Chondrocyte (in vitro differentiated cells): ENCODE results near the gene SASH3. TPM values are rescaled to one million over a fixed set of nuclear protein-coding genes. Genes with fewer than 3 reads are reported as not detected.

Experiments used
- DNase-seq: peaks from one replicate; pipeline ENCODE4 v3.0.0; 2021; ENCODE audit warnings: mixed read lengths, low spot score
- H3K27ac Mint-ChIP-seq: one replicate; pipeline ENCODE4 v1.8.0; 2021; ENCODE audit warnings: mild to moderate bottlenecking, moderate library complexity, mixed read lengths; ENCODE audit not compliant: unreplicated experiment
- H3K27me3 Mint-ChIP-seq: 2 replicates; pipeline ENCODE4 v1.8.0; 2021; ENCODE audit warnings: low read depth, mixed read lengths
- H3K36me3 Mint-ChIP-seq: 2 replicates; pipeline ENCODE4 v1.8.0; 2021; ENCODE audit warnings: low read depth, mixed read lengths
- H3K4me1 Mint-ChIP-seq: 2 replicates; pipeline ENCODE4 v1.8.0; 2021; ENCODE audit warnings: low read depth, mild to moderate bottlenecking, mixed read lengths
- H3K4me3 Mint-ChIP-seq: one replicate; pipeline ENCODE4 v1.8.0; 2021; ENCODE audit warnings: mild to moderate bottlenecking, moderate library complexity, mixed read lengths; ENCODE audit not compliant: unreplicated experiment
- H3K9me3 Mint-ChIP-seq: 2 replicates; pipeline ENCODE4 v1.8.0; 2021; ENCODE audit warnings: low read depth, mixed read lengths
- total RNA-seq: library from RNA; stranded (reverse); gene quantifications from 3 replicates; pipeline ENCODE4 v1.2.1, GENCODE V29; 2021
- TF ChIP-seq, protein P1 (sequence below): fragments of 200-600 bp; sonication (generic); IDR thresholded peaks from 2 replicates; pipeline ENCODE4 v1.5.0; 2021; ENCODE audit warnings: antibody characterized with exemption, mild to moderate bottlenecking, moderate library complexity

The SASH3 gene
- total RNA-seq, 1 donor from 2014 or later = not detected

DNA sequence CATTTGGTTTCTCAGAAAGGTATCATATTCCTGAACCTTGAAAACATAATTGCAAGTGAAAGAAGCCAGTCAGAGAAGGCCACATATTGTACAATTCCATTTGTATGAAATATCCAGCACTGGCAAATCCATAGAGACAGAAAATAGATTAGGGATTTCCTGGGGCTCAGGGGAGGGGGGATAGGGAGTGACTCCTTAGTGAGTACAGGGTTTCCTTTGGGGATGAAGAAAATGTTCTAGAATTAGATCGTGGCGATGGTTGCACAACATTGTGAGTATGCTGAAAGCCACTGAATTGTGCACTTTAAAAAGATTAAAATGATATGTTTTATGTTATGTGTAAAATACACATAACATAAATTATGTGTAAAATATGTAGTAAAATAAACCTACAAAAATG is 30.7 kb upstream of the SASH3 start:
- TF ChIP-seq, protein P1, sequence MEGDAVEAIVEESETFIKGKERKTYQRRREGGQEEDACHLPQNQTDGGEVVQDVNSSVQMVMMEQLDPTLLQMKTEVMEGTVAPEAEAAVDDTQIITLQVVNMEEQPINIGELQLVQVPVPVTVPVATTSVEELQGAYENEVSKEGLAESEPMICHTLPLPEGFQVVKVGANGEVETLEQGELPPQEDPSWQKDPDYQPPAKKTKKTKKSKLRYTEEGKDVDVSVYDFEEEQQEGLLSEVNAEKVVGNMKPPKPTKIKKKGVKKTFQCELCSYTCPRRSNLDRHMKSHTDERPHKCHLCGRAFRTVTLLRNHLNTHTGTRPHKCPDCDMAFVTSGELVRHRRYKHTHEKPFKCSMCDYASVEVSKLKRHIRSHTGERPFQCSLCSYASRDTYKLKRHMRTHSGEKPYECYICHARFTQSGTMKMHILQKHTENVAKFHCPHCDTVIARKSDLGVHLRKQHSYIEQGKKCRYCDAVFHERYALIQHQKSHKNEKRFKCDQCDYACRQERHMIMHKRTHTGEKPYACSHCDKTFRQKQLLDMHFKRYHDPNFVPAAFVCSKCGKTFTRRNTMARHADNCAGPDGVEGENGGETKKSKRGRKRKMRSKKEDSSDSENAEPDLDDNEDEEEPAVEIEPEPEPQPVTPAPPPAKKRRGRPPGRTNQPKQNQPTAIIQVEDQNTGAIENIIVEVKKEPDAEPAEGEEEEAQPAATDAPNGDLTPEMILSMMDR = no peak
- Mint-ChIP-seq H3K36me3 (no peaks in the 10 kb centered on the region), H3K27ac (no peak overlapping the region), H3K4me3 (no peak overlapping the region), H3K4me1 (no peaks in the 10 kb centered on the region), H3K9me3 (no peaks in the 10 kb centered on the region), H3K27me3 (peaks cover 20% of the 10 kb centered on the region)
- DNase-seq = no peak

DNA sequence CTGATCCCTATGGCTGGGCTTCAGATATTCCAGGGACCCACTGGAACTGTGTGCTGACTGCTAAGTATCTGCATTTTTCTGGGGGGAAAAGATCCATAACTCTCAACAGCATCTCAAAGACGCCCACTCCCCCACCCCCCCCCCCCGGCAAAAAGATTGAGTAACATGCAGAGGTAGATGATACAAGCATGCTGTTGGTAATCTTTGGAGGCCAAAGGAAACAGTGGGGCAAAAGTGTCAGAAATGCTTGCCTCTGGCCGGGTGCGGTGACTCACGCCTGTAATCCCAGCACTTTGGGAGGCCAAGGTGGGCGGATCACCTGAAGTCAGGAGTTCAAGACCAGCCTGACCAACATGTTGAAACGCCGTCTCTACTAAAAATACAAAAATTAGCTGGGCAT is 28.8 kb upstream of the SASH3 start:
- Mint-ChIP-seq H3K36me3 (no peaks in the 10 kb centered on the region), H3K4me1 (no peaks in the 10 kb centered on the region), H3K9me3 (no peaks in the 10 kb centered on the region), H3K27me3 (peaks cover 4% of the 10 kb centered on the region), H3K4me3 (no peak overlapping the region), H3K27ac (no peak overlapping the region)
- no peak for DNase-seq
- TF ChIP-seq, protein P1 = no peak

DNA sequence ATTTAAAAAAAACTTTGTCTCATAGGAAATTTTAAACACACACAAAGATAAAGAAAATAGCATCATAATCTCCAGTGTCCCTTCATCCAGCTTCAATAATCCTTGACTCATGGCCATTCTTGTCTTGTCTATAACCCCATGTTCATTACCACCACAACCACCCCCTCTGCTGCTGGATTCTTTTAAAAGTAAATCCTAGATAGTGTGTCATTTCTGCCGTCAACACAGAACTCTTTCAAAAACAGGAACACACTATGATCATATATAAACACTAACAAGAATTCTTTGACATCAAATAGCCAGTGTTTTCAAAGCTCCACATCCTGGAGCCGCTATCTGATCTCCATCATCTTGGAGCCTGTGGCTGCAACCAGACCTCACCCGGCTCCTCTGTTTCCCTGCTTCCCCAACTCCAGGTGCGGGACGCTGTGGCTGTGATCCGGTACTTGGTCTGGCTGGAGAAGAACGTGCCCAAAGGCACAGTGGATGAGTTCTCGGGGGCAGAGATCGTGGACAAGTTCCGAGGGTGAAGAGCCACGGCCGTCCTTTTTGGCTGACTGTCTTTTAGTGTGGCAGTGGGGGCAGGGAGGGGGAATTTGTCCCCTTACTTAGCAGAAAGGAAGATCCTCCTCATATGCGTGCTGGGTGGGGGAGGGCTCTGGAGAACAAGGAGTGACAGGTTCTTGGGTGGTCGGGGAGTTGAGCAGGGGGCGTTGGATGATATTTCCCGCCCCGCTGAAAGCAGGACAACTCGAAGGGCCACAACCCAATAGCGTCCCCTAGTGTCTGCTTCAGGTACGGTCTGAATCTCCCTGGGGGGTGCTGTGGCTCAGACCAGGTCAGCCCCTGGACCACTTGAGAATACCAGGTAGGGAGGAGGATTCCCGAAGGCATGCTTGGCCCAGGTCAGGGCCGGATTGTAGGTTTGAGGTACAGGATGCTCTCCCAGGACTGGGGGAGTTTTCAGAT is 25.4 kb upstream of the SASH3 start:
- Mint-ChIP-seq H3K4me3 (no peak overlapping the region), H3K36me3 (no peaks in the 10 kb centered on the region), H3K27ac (no peak overlapping the region), H3K27me3 (peaks cover 2% of the 10 kb centered on the region), H3K4me1 (peaks cover 2% of the 10 kb centered on the region), H3K9me3 (no peaks in the 10 kb centered on the region)
- no peak for DNase-seq
- TF ChIP-seq, protein P1 = peak; percentile 47

DNA sequence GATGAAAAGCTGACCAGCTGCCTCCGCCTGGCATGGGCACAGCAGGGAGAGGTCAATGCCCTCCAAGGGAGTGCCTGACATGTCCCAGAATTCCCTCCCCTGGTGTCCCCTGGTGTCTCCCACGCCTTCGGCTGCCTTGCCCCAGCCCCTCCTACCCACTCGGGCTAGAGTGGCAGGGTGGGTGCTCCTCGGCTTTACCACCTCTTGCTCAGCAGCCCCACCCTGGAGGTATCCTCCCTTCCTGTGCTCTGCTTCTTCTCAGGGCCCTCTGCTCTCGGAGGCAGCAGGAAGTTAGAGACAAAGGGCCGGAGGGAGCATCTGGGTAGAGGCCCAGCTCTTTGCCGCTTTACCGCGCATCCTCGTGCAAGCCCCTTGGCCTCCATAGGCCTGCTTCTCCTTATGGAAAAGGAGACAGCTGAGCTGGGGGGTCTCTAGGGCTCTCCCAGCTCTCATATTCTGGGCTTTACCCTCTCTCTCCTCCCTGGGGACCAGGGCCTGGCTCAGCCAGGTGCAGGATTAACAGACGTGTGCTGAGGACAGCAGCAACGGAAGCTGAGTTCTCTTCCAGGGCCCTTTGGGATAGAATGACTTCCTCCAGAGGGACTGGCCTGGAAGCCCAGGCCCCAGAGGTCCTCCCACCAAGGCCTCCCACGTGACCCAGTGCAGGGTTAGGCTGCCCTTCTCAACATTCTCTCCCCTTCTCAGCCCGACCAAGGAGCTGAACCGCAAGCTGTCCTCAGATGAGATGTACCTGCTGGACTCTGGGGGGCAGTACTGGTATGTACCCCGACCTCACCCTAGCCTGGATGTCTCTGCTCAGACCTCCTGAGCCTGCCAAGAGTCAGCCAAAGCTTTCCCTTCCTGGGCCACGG is 23.7 kb upstream of the SASH3 start:
- H3K4me3 Mint-ChIP-seq = no peak overlapping the region
- no peaks in the 10 kb centered on the region for H3K9me3 Mint-ChIP-seq
- peaks cover 2% of the 10 kb centered on the region for H3K27me3 Mint-ChIP-seq
- H3K27ac Mint-ChIP-seq = no peak overlapping the region
- TF ChIP-seq, protein P1 = no peak
- H3K36me3 Mint-ChIP-seq = no peaks in the 10 kb centered on the region
- DNase-seq = no peak
- peaks cover 9% of the 10 kb centered on the region for H3K4me1 Mint-ChIP-seq

DNA sequence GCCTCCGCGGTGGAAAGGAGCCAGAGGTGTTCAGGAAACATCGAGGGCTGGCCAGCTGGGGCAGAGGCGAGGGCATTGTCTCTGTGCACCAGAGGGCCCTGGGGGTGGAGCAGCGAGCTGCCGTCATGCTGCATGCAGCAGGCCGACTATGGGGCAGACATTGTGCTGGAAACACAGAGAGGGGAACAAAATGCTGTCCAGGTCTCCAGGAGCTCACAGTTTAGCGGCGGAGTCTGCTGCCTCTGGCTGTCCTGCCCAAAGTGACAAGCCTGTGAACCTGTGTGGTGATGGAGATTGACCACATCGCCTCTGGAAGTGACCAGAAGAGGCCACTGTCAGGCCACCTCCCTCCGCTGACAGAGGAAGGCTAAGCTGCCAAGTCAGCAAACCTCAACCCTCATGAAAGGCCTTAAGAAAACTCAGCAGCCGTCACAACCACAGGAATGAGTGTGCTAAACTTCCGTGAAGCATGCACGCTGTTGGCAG is 20.1 kb upstream of the SASH3 start:
- Mint-ChIP-seq H3K27me3 (peaks cover 7% of the 10 kb centered on the region), H3K4me1 (peaks cover 9% of the 10 kb centered on the region), H3K9me3 (no peaks in the 10 kb centered on the region), H3K4me3 (no peak overlapping the region), H3K36me3 (no peaks in the 10 kb centered on the region), H3K27ac (no peak overlapping the region)
- TF ChIP-seq, protein P1 = peak; percentile 29
- DNase-seq = no peak
